Activated T-cell treated with anti-CD3 and anti-CD28 coated beads, Interleukin-2, amount 50 U/mL, for 4 hours (primary cell): Measurements from ENCODE around the gene OBI1. TPM values are rescaled to one million over a fixed set of nuclear protein-coding genes. Genes with fewer than 3 reads are reported as not detected.

ENCODE experiments used
- total RNA-seq, 3 donors: library from RNA; stranded (reverse); gene quantifications; one replicate each; pipeline ENCODE4 v1.2.1, GENCODE V29; 2021

OBI1 gene
- total RNA-seq, 3 donors from 2014 or later, result 15.3 to 17.1 (median 15.6) TPM

Other genes starting within 250 kb of the OBI1 start
- under 1 TPM in 2 of 3 donors, not detected in 1; 0.08 to 0.11 TPM for gene POU4F1, start 55.6 kb downstream of the OBI1 start, total RNA-seq